ENCODE measurements around the gene CMC2. TPM values are rescaled to one million over a fixed set of nuclear protein-coding genes. Genes with fewer than 3 reads are reported as not detected.

CMC2 gene
- total RNA-seq, 1 experiment from 2014 or later = 176 TPM

DNA sequence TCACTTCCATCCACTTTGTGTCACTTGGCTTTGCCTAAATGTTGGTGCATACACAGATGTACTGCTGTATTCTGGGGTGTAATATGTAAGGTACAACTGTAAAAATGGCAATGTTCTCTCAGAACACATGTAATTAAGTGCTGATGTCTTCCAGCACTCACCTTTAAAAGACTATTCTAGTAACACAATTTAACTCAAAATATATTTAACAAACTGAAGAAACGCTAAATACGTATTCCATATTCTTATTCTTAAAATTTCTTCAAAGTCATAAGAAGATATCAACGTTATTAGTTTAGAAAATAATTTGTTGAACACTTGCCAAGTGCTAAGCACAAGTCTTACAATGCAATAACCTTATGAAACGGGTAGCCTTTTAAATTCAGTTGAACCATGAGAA is 3.6 kb downstream of the CMC2 start:
- no peak for DNase-seq (ENCODE audit: low spot score)

DNA sequence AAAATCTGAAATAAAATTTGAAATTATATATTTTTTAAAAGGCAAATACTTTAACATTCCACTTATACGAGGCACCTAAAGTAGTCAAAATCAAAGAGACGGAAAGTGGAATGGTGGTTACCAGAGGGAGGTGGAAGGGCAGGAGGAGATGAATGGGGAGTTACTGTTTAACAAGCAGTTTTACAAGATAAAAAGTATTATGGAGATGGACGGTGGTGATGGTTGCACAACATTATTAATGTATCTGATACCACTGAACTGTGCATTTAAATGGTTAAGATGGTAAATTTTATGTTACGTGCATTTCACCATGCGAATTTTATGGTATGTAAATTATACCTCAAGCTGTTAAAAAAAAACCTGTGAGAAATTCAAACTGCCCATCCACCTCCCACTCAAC is 5.4 kb downstream of the CMC2 start:
- DNase-seq (ENCODE audit: low spot score) = no peak

GRCh38 chr16:81000873-81001272 is 5.8 kb downstream of the CMC2 start:
- no peak for DNase-seq (ENCODE audit: low spot score)

- DNase-seq (ENCODE audit: low spot score) = no peak
These were observed 8.6 kb downstream of the CMC2 start for GRCh38 chr16:80997964-80998620.

GRCh38 chr16:80997139-80997798 is 9.4 kb downstream of the CMC2 start:
- DNase-seq (ENCODE audit: low spot score) = no peak

GRCh38 chr16:80996688-80997138 is 10.0 kb downstream of the CMC2 start:
- DNase-seq (ENCODE audit: low spot score) = no peak

DNA sequence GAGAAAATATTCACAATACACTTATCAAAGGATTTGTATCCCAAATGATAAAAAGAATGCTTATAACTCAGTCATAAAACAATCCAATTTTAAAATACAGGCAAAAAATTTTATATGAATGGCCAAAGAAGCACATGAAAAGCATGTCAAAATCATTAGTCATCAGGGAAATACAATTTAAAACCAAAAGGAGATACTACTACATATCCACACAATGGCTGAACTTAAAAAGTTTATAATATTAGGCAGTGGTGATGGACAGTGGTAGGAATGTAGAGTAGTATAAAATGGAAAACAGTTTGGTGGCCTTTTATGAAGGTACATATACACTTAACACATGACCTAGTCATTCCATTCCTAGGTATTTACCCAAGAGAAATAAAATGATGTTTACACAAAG is 12.2 kb downstream of the CMC2 start:
- no peak for DNase-seq (ENCODE audit: low spot score)

DNA sequence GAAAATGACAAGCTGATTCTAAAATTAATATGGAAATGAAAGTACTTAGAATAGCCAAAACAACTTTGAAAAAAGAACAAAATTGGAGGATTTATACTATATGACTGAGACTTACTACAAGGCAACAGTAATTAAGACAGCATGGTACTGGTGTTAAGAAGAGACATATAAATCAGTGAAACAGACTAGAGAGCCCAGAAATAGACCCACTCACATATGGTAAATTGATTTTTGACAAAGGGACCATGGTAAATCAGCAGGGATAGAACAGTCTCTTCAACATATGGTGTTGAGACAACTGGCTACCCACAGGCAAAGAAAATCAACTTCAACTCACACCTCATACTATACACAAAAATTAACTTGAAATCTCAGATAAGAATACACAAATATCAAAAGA is 12.9 kb downstream of the CMC2 start:
- no peak for DNase-seq (ENCODE audit: low spot score)

GRCh38 chr16:80993307-80993706 is 13.4 kb downstream of the CMC2 start:
- peak; percentile 60 for DNase-seq (ENCODE audit: low spot score)

GRCh38 chr16:80992676-80993293 is 13.9 kb downstream of the CMC2 start:
- no peak for DNase-seq (ENCODE audit: low spot score)

DNA sequence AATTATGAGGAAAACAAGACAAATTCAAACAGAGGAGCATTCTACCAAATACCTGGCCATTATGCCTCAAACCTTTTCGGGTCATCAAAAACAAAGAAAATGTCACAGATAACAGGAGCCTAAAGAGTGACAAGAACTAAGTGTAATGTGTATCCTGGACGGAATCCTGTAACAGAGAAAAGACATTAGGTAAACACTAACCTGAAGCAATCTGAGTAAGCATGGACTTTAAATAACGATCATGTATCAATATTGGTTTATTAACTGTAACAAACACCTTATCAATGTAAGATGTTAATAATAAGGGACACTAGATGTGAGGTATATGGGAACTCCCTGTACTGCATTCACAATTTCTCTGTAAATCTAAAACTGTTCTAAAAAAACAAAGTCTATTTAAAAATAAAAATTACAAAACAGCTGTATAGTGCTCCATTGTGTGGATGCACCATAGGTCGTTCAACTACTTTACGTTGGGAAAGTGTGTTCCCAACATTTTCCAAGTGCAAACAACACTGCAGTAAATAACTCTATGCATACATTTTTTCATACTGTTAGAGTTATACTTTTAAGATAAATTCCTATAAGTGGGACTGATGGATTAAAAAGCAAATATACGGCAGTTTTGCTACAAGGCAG is 14.8 kb downstream of the CMC2 start:
- no peak for DNase-seq (ENCODE audit: low spot score)

DNA sequence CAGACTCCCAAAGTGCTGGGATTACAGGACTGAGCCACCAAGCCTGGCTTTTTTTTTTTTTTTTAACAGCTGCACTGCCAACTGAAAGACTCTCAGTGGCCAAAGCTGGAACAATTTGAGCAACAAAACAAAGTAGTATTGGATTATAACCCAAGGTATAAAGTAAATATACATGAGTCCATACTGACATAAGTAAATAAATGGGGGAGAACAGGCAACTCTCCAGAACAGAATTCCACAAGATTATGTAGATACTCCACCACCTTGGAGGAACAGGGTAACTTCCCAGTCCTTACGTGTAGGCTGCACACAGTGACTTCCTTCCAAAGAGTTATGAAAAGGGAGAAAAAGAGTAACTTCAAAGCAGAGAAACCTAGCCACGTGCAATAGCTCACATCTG is 15.7 kb downstream of the CMC2 start:
- DNase-seq (ENCODE audit: low spot score) = no peak

DNA sequence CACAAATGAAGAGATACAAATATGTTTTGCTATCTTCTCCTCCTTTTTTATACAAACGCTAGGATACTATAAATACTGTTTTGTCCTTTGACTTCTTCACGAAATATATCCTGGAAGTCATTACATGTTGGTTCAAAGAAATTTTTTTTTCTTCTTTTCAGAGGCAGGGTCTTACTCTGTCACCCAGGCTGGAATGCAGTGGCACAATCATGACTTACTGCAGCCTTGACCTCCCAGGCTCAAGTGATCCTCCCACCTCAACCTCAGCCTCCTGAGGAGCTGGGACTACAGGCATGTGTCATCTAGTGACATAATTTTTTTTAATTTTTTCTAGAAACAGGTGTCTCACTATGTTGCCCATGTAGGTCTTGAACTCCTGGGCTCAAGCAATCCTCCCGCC is 16.1 kb downstream of the CMC2 start:
- no peak for DNase-seq (ENCODE audit: low spot score)

GRCh38 chr16:80989801-80990200 is 16.9 kb downstream of the CMC2 start:
- DNase-seq (ENCODE audit: low spot score) = no peak

DNA sequence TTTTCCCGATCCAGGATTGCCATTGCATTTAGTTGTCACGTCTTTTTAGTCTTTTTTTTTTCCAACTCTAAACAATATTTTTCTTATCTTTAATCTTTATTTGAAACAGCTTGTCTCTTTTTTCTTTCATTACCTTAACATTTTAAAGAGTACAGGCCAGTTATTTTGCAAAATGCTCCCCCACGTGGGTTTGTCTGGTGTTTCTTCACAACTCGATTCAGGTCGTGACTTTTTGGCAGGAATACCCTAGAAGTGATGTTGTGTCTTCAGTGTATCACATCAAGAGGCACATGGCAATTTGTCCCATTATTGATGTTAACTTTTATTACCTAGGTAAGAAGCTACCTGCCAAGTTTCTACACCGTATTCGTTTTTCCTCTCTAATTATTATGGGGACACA is 17.9 kb downstream of the CMC2 start:
- DNase-seq (ENCODE audit: low spot score) = no peak

DNA sequence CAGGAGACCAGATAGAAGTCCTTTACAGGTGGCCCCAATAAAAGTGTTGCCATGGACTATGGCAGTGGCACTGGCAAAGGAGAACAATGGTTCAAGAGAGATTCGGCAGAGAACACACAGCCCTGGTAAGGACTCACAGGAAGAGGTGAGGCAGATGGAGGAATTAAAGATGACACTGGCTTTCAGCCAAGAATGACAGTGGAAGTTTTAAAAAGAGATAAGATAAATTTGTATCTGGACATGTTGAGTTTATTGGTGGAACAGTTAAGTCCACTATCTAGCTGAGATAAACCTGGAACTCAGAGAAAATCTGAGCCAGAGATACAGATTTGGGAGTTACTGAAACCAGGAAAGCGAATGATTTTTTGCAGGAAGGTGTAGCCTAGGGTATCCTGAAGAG is 20.1 kb downstream of the CMC2 start:
- no peak for DNase-seq (ENCODE audit: low spot score)

DNA sequence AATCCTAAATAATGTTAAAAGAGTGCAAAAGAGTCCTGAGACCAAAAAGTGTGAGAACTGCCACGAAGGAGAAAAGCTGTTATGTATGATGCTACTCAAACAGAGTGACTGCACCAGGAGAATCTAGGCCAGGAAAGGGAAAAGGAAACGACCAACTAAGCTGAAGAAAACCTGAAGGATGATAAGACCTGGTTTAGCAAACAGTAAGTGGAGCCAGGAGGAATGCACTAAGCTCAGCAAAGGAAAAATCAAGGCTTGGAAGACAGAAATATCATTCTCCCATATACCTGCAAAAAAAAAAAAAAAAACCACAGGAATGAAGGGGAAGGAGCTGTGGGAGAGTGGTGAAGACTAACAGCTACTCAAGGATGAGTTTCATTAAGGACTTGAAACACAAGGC is 21.1 kb downstream of the CMC2 start:
- DNase-seq (ENCODE audit: low spot score) = no peak

GRCh38 chr16:80984124-80984892 is 22.4 kb downstream of the CMC2 start:
- DNase-seq (ENCODE audit: low spot score) = no peak

DNA sequence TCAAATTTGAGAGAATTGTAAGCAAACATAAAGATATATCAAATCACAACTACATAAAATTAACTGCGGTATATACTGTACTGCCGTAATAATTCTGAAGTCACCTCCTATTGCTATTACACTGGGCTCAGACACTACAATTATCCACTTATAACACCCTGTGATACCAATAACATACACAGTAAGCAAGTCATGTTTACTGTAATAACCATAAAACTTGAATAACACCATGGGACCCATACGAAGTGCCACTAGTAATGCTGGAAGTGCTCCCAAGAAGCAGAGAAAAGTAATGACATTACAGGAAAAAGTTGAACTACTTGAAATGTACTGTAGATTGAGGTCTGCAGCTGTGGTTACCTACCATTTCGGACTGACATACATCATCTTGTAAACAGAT is 24.0 kb downstream of the CMC2 start:
- no peak for DNase-seq (ENCODE audit: low spot score)

GRCh38 chr16:80981103-80981502 is 25.6 kb downstream of the CMC2 start:
- no peak for DNase-seq (ENCODE audit: low spot score)

- no peak for DNase-seq (ENCODE audit: low spot score)
These were observed 29.7 kb downstream of the CMC2 start for GRCh38 chr16:80976946-80977345.
